ENCODE measurements around the gene IGFLR1. TPM values are rescaled to one million over a fixed set of nuclear protein-coding genes. Genes with fewer than 3 reads are reported as not detected.

Gene IGFLR1
- total RNA-seq, 1 experiment from 2014 or later: 4.9 TPM

DNA sequence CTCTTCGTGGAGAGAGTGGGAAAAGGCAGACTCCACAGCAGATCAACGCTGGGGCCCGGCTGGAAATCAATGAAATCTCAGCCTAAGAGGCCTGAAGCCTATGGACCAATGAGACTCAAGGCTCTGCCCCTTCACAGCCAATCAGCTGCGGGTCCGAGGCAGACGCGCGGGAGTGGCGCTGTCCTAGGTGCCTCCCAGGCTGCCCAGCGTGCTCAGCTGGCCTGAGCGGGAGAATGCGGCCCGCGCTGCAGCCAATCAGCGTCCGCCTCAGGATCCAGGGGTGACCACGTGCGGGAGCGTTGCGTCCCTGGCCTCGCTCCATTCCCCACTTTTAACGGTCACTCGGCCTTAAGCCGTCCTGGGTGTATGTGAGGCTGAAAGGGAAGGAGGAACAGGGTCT lies 38.0 kb downstream of the IGFLR1 start, which contains the start of gene ZBTB32:
Gene ZBTB32 (plus strand): TSS at position 341 of the 400 bp plus-strand sequence. CDS start 10,069 bp downstream, outside the sequence.
- intact Hi-C loops (cut with micrococcal nuclease; ENCODE audit: unreplicated experiment): no loop called here
- TF ChIP-seq, protein P1, sequence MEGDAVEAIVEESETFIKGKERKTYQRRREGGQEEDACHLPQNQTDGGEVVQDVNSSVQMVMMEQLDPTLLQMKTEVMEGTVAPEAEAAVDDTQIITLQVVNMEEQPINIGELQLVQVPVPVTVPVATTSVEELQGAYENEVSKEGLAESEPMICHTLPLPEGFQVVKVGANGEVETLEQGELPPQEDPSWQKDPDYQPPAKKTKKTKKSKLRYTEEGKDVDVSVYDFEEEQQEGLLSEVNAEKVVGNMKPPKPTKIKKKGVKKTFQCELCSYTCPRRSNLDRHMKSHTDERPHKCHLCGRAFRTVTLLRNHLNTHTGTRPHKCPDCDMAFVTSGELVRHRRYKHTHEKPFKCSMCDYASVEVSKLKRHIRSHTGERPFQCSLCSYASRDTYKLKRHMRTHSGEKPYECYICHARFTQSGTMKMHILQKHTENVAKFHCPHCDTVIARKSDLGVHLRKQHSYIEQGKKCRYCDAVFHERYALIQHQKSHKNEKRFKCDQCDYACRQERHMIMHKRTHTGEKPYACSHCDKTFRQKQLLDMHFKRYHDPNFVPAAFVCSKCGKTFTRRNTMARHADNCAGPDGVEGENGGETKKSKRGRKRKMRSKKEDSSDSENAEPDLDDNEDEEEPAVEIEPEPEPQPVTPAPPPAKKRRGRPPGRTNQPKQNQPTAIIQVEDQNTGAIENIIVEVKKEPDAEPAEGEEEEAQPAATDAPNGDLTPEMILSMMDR (conservative IDR thresholded peaks at IDR 0.05; ENCODE audit: low read depth, low read length): no peak
- TF ChIP-seq EZH2 (IDR thresholded peaks at IDR 0.05; ENCODE audit: borderline replicate concordance, low read depth, low read length, poor library complexity, severe bottlenecking): no peak
- CTCF ChIA-PET: no interaction called here
- peak; percentile 76 for DNase-seq (ENCODE audit: low spot score)
- Histone ChIP-seq H3K9me3 (ENCODE audit: low read depth, low read length, poor library complexity, severe bottlenecking) (no peaks in the 10 kb centered on the region), H3K36me3 (ENCODE audit: insufficient read depth, low read length, poor library complexity, severe bottlenecking) (no peaks in the 10 kb centered on the region), H3K4me1 (ENCODE audit: insufficient read depth, low read length, poor library complexity, severe bottlenecking) (no peaks in the 10 kb centered on the region), H3K4me3 (ENCODE audit: low read depth, low read length, poor library complexity, severe bottlenecking) (no peak within 1 kb of the TSS), H3K27me3 (replicated peaks; ENCODE audit: insufficient read depth, low read depth, low read length, poor library complexity) (peaks cover 12% of the 10 kb centered on the region), H3K27ac (ENCODE audit: low read depth, low read length, poor library complexity, severe bottlenecking) (no peak within 1 kb of the TSS)
- POLR2A ChIA-PET (ENCODE audit: low non-redundant PET): no interaction called here
- BruUV-seq (replicated peaks): no TSS peak

DNA sequence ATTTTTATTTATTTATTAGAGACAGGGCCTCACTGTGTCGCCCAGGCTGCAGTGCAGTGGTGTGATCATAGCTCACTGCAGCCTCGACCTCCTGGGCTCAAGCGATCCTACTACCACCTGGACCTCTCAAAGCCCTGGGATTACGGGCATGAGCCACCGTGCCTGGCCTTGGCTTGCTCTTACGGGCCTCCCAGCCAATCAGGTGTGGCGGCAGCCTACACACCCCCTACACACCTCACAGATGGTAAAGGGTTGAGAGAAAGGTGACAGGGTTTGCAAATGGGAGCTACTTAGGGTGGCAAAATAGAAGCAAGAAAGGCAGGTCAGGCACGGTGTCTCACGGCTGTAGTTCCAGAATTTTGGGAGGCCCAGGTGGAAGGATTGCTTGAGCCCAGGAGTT lies 38.9 kb downstream of the IGFLR1 start:
- no peak for TF ChIP-seq EZH2 (IDR thresholded peaks at IDR 0.05; ENCODE audit: borderline replicate concordance, low read depth, low read length, poor library complexity, severe bottlenecking)
- TF ChIP-seq, protein P1 (conservative IDR thresholded peaks at IDR 0.05; ENCODE audit: low read depth, low read length): no peak
- Histone ChIP-seq H3K27me3 (replicated peaks; ENCODE audit: insufficient read depth, low read depth, low read length, poor library complexity) (peaks cover 5% of the 10 kb centered on the region), H3K27ac (ENCODE audit: low read depth, low read length, poor library complexity, severe bottlenecking) (no peak overlapping the region), H3K4me1 (ENCODE audit: insufficient read depth, low read length, poor library complexity, severe bottlenecking) (no peaks in the 10 kb centered on the region), H3K4me3 (ENCODE audit: low read depth, low read length, poor library complexity, severe bottlenecking) (no peak overlapping the region), H3K9me3 (ENCODE audit: low read depth, low read length, poor library complexity, severe bottlenecking) (no peaks in the 10 kb centered on the region), H3K36me3 (ENCODE audit: insufficient read depth, low read length, poor library complexity, severe bottlenecking) (no peaks in the 10 kb centered on the region)
- ChIA-PET POLR2A (ENCODE audit: low non-redundant PET) (no interaction called here), CTCF (no interaction called here)
- intact Hi-C loops (cut with micrococcal nuclease; ENCODE audit: unreplicated experiment): no loop called here
- DNase-seq (ENCODE audit: low spot score): no peak
- BruUV-seq (replicated peaks): no TSS peak

DNA sequence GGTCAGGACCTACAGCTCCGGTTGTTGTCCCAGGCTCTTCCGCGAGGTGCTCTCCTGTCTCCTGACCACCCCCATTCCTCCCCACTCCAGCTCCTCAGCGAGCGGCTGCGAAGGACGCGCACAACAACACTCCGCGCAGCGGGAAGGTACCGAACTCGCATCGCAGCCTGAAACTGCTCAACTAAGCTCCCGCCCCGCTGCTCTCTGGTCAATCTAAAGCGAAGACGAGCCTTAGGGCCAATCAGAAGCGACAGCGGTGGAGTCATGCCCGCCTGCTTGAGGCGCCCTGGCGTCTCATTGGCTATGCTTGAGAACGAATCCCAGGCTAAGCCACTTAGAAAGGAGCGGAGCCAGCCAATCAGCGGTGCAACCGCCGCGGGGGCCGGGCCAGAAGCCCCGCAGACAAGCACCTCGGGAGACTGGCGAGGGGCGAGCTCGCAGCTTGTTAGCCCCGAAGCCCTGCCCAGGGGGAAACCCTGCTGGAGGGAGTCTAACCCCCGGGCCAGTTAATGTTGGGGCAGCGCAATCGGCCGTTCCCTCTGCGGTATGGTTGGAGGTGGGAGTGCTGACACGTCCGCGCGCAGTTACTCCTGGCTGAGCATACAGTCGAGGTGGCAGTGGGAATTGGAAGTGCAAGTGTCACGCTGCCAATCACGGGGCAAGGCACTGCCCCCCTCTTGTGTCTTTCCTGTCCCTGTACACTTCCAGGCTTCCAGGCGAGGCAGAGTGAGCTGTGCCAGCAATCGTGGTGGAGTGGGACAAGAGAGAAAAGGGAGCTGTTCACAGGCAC lies 39.8 kb downstream of the IGFLR1 start:
- H3K9me3 ChIP-seq (ENCODE audit: low read depth, low read length, poor library complexity, severe bottlenecking): no peaks in the 10 kb centered on the region
- H3K27ac ChIP-seq (ENCODE audit: low read depth, low read length, poor library complexity, severe bottlenecking): no peak overlapping the region
- CTCF ChIA-PET: interaction anchor here (0.8 kb wide), 1 partner anchor 12 kb away, joined by 3 read pairs; no protein-coding TSS in a partner anchor
- DNase-seq (ENCODE audit: low spot score): peak; percentile 98
- TF ChIP-seq EZH2 (IDR thresholded peaks at IDR 0.05; ENCODE audit: borderline replicate concordance, low read depth, low read length, poor library complexity, severe bottlenecking): no peak
- TF ChIP-seq, protein P1 (conservative IDR thresholded peaks at IDR 0.05; ENCODE audit: low read depth, low read length): no peak
- H3K4me3 ChIP-seq (ENCODE audit: low read depth, low read length, poor library complexity, severe bottlenecking): peak overlapping the region; percentile 32
- POLR2A ChIA-PET (ENCODE audit: low non-redundant PET): no interaction called here
- intact Hi-C loops (cut with micrococcal nuclease; ENCODE audit: unreplicated experiment): no loop called here
- no peaks in the 10 kb centered on the region for H3K4me1 ChIP-seq (ENCODE audit: insufficient read depth, low read length, poor library complexity, severe bottlenecking)
- H3K36me3 ChIP-seq (ENCODE audit: insufficient read depth, low read length, poor library complexity, severe bottlenecking): no peaks in the 10 kb centered on the region
- no peaks in the 10 kb centered on the region for H3K27me3 ChIP-seq (replicated peaks; ENCODE audit: insufficient read depth, low read depth, low read length, poor library complexity)
- no TSS peak for BruUV-seq (replicated peaks)
